Neural cell (in vitro differentiated cells): ENCODE measurements around the gene SIL1. TPM values are rescaled to one million over a fixed set of nuclear protein-coding genes. Genes with fewer than 3 reads are reported as not detected.

Experiments
- H2AFZ ChIP-seq: fragments of 200-600, 300-800 bp; sonication (generic), shearing (Covaris generic); 2 replicates; pipeline ENCODE4 v1.6.0; 2014; ENCODE audit warnings: low read depth, mild to moderate bottlenecking, antibody characterized with exemption, low read length, moderate library complexity
- H3F3A ChIP-seq: fragments of 200-600 bp; shearing (Covaris generic); 2 replicates; pipeline ENCODE4 v1.6.1; 2016; ENCODE audit warnings: mild to moderate bottlenecking, moderate library complexity, mixed read lengths, antibody characterized with exemption, low read length; ENCODE audit not compliant: insufficient read depth, poor library complexity, severe bottlenecking
- H3K27ac ChIP-seq: fragments of 200-600, 300-800 bp; sonication (generic), shearing (Covaris generic); 2 replicates; pipeline ENCODE4 v1.5.1; 2014; ENCODE audit warnings: mild to moderate bottlenecking, low read length, moderate library complexity
- H3K27me3 ChIP-seq: fragments of 300-800, 200-600 bp; sonication (generic), shearing (Covaris generic); 2 replicates; pipeline ENCODE4 v1.6.0; 2014; ENCODE audit warnings: mild to moderate bottlenecking, low read depth, low read length, moderate library complexity; ENCODE audit not compliant: insufficient read depth
- H3K36me3 ChIP-seq: fragments of 300-800, 200-600 bp; sonication (generic), shearing (Covaris generic); 2 replicates; pipeline ENCODE4 v1.5.1; 2014; ENCODE audit warnings: mild to moderate bottlenecking, antibody characterized with exemption, low read length, moderate library complexity; ENCODE audit not compliant: insufficient read depth
- H3K4me2 ChIP-seq: fragments of 300-800, 200-600 bp; sonication (generic), shearing (Covaris generic); 2 replicates; pipeline ENCODE4 v1.6.0; 2014; ENCODE audit warnings: mild to moderate bottlenecking, low read length
- H3K4me3 ChIP-seq: fragments of 300-800, 200-600 bp; sonication (generic), shearing (Covaris generic); 2 replicates; pipeline ENCODE4 v1.5.1; 2014; ENCODE audit warnings: mild to moderate bottlenecking, low read length, moderate library complexity
- H3K79me2 ChIP-seq: fragments of 200-600 bp; shearing (Covaris generic); replicated peaks from 2 replicates; pipeline ENCODE4 v1.6.0; 2014; ENCODE audit warnings: mild to moderate bottlenecking, low read length, moderate library complexity; ENCODE audit not compliant: insufficient read depth
- H3K9ac ChIP-seq: fragments of 300-800, 200-600 bp; sonication (generic), shearing (Covaris generic); 2 replicates; pipeline ENCODE4 v1.6.1; 2016; ENCODE audit warnings: mild to moderate bottlenecking, low read length, mixed read lengths
- H3K9me2 ChIP-seq: fragments of 200-600 bp; shearing (Covaris generic); 2 replicates; pipeline ENCODE4 v1.6.1; 2016; ENCODE audit warnings: mild to moderate bottlenecking, low read length, mixed read lengths; ENCODE audit not compliant: insufficient read depth
- H3K9me3 ChIP-seq: fragments of 200-600, 300-800 bp; sonication (generic), shearing (Covaris generic); 2 replicates; pipeline ENCODE4 v1.6.1; 2016; ENCODE audit warnings: mild to moderate bottlenecking, mixed run types, low read length, moderate library complexity, mixed read lengths
- H4K20me1 ChIP-seq: fragments of 200-600 bp; shearing (Covaris generic); 2 replicates; pipeline ENCODE4 v1.6.1; 2016; ENCODE audit warnings: mild to moderate bottlenecking, mixed run types; ENCODE audit not compliant: insufficient read depth
- EP300 ChIP-seq: fragments of 450-650 bp; conservative IDR thresholded peaks from 2 replicates; pipeline ENCODE4 v1.6.1; 2014; ENCODE audit warnings: antibody characterized with exemption, mild to moderate bottlenecking, moderate library complexity; ENCODE audit not compliant: poor library complexity, severe bottlenecking
- EZH2 ChIP-seq: fragments of 200-600, 300-800 bp; shearing (Covaris generic), sonication (generic); IDR thresholded peaks from 2 replicates; pipeline ENCODE4 v1.6.1; 2014; ENCODE audit warnings: antibody characterized with exemption, low read length, borderline replicate concordance, mild to moderate bottlenecking; ENCODE audit not compliant: insufficient read depth, poor library complexity, severe bottlenecking
- MXI1 ChIP-seq: fragments of 450-650 bp; conservative IDR thresholded peaks from 2 replicates; pipeline ENCODE4 v1.6.1; 2014; ENCODE audit warnings: antibody characterized with exemption, mild to moderate bottlenecking; ENCODE audit not compliant: poor library complexity, severe bottlenecking
- POLR2AphosphoS5 ChIP-seq: IDR thresholded peaks from 2 replicates; pipeline ENCODE4 v1.6.1; 2012
- RAD21 ChIP-seq: fragments of 450-650 bp; conservative IDR thresholded peaks from 2 replicates; pipeline ENCODE4 v1.6.1; 2014; ENCODE audit warnings: antibody characterized with exemption, mild to moderate bottlenecking, moderate library complexity
- SMC3 ChIP-seq: fragments of 450-650 bp; conservative IDR thresholded peaks from 2 replicates; pipeline ENCODE4 v1.6.1; 2014; ENCODE audit warnings: antibody characterized with exemption, mild to moderate bottlenecking, moderate library complexity; ENCODE audit not compliant: poor library complexity
- TAF1 ChIP-seq: IDR thresholded peaks from 2 replicates; pipeline ENCODE4 v1.6.1; 2012; ENCODE audit warnings: low read depth
- polyA plus RNA-seq: library from polyadenylated mRNA; depleted of rRNA; stranded (reverse); fragments of >200 nt; gene quantifications from 2 replicates; pipeline ENCODE4 v1.2.3, GENCODE V29; 2014
- TF ChIP-seq, protein P1 (sequence below): fragments of 450-650 bp; IDR thresholded peaks from 2 replicates; pipeline ENCODE4 v1.5.1; 2014; ENCODE audit warnings: antibody characterized with exemption, mild to moderate bottlenecking, moderate library complexity; ENCODE audit not compliant: poor library complexity, severe bottlenecking
- TF ChIP-seq, protein P2 (sequence below): IDR thresholded peaks from 2 replicates; pipeline ENCODE4 v1.6.1; 2012; ENCODE audit warnings: borderline replicate concordance

SIL1 gene
- polyA plus RNA-seq, 1 donor from 2014 or later = 4.7 TPM

- H3K27ac ChIP-seq = no peak overlapping the region
- no peak overlapping the region for H3K9ac ChIP-seq
- no peaks in the 10 kb centered on the region for H3K27me3 ChIP-seq
- no peaks in the 10 kb centered on the region for H3K9me3 ChIP-seq
- H3F3A ChIP-seq = no peaks in the 10 kb centered on the region
- H3K4me3 ChIP-seq = no peak overlapping the region
- no peak overlapping the region for H3K4me2 ChIP-seq
- H2AFZ ChIP-seq = no peak overlapping the region
- H4K20me1 ChIP-seq = no peaks in the 10 kb centered on the region
- no peaks in the 10 kb centered on the region for H3K36me3 ChIP-seq
- no peak for TF ChIP-seq EP300
- no peak for TF ChIP-seq TAF1
- TF ChIP-seq EZH2 = no peak
- TF ChIP-seq SMC3 = no peak
- no peak for TF ChIP-seq POLR2AphosphoS5
- TF ChIP-seq, protein P1, sequence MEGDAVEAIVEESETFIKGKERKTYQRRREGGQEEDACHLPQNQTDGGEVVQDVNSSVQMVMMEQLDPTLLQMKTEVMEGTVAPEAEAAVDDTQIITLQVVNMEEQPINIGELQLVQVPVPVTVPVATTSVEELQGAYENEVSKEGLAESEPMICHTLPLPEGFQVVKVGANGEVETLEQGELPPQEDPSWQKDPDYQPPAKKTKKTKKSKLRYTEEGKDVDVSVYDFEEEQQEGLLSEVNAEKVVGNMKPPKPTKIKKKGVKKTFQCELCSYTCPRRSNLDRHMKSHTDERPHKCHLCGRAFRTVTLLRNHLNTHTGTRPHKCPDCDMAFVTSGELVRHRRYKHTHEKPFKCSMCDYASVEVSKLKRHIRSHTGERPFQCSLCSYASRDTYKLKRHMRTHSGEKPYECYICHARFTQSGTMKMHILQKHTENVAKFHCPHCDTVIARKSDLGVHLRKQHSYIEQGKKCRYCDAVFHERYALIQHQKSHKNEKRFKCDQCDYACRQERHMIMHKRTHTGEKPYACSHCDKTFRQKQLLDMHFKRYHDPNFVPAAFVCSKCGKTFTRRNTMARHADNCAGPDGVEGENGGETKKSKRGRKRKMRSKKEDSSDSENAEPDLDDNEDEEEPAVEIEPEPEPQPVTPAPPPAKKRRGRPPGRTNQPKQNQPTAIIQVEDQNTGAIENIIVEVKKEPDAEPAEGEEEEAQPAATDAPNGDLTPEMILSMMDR = no peak
- no peak for TF ChIP-seq MXI1
- TF ChIP-seq RAD21 = no peak
- TF ChIP-seq, protein P2, sequence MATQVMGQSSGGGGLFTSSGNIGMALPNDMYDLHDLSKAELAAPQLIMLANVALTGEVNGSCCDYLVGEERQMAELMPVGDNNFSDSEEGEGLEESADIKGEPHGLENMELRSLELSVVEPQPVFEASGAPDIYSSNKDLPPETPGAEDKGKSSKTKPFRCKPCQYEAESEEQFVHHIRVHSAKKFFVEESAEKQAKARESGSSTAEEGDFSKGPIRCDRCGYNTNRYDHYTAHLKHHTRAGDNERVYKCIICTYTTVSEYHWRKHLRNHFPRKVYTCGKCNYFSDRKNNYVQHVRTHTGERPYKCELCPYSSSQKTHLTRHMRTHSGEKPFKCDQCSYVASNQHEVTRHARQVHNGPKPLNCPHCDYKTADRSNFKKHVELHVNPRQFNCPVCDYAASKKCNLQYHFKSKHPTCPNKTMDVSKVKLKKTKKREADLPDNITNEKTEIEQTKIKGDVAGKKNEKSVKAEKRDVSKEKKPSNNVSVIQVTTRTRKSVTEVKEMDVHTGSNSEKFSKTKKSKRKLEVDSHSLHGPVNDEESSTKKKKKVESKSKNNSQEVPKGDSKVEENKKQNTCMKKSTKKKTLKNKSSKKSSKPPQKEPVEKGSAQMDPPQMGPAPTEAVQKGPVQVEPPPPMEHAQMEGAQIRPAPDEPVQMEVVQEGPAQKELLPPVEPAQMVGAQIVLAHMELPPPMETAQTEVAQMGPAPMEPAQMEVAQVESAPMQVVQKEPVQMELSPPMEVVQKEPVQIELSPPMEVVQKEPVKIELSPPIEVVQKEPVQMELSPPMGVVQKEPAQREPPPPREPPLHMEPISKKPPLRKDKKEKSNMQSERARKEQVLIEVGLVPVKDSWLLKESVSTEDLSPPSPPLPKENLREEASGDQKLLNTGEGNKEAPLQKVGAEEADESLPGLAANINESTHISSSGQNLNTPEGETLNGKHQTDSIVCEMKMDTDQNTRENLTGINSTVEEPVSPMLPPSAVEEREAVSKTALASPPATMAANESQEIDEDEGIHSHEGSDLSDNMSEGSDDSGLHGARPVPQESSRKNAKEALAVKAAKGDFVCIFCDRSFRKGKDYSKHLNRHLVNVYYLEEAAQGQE = no peak
- no peaks in the 10 kb centered on the region for H3K9me2 ChIP-seq
- H3K79me2 ChIP-seq = no peaks in the 10 kb centered on the region
These were observed 97.3 kb downstream of the SIL1 start for GRCh38 chr5:139100825-139101224.

GRCh38 chr5:139094154-139095131 lies 103.7 kb downstream of the SIL1 start:
- Histone ChIP-seq H4K20me1 (no peaks in the 10 kb centered on the region), H3K36me3 (no peaks in the 10 kb centered on the region), H3K27me3 (no peaks in the 10 kb centered on the region), H3K4me2 (no peak overlapping the region), H3K4me3 (no peak overlapping the region), H3K79me2 (no peaks in the 10 kb centered on the region), H3K9me3 (no peaks in the 10 kb centered on the region), H3K27ac (no peak overlapping the region), H2AFZ (no peak overlapping the region), H3K9me2 (no peaks in the 10 kb centered on the region), H3F3A (no peaks in the 10 kb centered on the region), H3K9ac (no peak overlapping the region)
- TF ChIP-seq POLR2AphosphoS5 = no peak
- no peak for TF ChIP-seq SMC3
- TF ChIP-seq TAF1 = no peak
